Fibroblast of villous mesenchyme (primary cell): ENCODE data around the gene PDHB. TPM values are rescaled to one million over a fixed set of nuclear protein-coding genes. Genes with fewer than 3 reads are reported as not detected.

Source experiments
- DNase-seq: peaks from one replicate; pipeline ENCODE4 v3.0.0-alpha.2; 2010; ENCODE audit warnings: low read depth
- H3K4me3 ChIP-seq: 2 replicates; pipeline ENCODE4 v1.5.1; 2011; ENCODE audit warnings: low read depth, mild to moderate bottlenecking, low read length
- total RNA-seq: library from RNA; depleted of rRNA; stranded (reverse); fragments of >200 nt; gene quantifications from 2 replicates; pipeline ENCODE4 v1.2.3, GENCODE V29; 2012
- TF ChIP-seq, protein P1 (sequence below): IDR thresholded peaks from 2 replicates; pipeline ENCODE4 v1.5.1; 2012; ENCODE audit warnings: low read depth, mild to moderate bottlenecking, low read length; ENCODE audit not compliant: insufficient read depth

The PDHB gene
- total RNA-seq, 1 donor: 114 TPM

DNA sequence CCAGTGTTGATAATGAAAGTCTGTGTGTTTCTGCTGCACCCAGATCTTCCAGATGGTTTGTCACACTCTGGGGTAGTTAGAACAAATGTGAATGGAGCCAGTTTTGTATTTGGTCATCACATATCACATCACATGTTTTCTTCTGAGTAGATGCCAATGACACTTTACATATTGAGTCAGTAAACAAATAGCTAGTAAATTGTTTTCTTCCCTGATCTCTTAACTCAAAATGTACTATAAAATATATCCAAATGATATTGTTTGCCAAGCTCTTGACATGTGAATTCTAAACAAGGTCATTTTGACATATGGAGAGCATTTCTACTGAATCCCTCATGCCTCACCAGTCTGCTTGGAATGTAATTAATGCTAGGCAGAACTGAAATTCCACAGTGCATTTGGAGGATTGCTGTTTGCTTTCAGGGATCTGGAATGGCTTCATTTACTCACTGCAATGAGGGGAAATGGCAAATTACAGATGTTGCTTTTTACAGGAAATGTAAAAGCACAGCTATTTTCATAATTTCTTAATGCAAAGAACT, 45.0 kb downstream of the PDHB start:
- H3K4me3 ChIP-seq: no peak overlapping the region
- TF ChIP-seq, protein P1, sequence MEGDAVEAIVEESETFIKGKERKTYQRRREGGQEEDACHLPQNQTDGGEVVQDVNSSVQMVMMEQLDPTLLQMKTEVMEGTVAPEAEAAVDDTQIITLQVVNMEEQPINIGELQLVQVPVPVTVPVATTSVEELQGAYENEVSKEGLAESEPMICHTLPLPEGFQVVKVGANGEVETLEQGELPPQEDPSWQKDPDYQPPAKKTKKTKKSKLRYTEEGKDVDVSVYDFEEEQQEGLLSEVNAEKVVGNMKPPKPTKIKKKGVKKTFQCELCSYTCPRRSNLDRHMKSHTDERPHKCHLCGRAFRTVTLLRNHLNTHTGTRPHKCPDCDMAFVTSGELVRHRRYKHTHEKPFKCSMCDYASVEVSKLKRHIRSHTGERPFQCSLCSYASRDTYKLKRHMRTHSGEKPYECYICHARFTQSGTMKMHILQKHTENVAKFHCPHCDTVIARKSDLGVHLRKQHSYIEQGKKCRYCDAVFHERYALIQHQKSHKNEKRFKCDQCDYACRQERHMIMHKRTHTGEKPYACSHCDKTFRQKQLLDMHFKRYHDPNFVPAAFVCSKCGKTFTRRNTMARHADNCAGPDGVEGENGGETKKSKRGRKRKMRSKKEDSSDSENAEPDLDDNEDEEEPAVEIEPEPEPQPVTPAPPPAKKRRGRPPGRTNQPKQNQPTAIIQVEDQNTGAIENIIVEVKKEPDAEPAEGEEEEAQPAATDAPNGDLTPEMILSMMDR: no peak
- DNase-seq: peak; percentile 90

DNA sequence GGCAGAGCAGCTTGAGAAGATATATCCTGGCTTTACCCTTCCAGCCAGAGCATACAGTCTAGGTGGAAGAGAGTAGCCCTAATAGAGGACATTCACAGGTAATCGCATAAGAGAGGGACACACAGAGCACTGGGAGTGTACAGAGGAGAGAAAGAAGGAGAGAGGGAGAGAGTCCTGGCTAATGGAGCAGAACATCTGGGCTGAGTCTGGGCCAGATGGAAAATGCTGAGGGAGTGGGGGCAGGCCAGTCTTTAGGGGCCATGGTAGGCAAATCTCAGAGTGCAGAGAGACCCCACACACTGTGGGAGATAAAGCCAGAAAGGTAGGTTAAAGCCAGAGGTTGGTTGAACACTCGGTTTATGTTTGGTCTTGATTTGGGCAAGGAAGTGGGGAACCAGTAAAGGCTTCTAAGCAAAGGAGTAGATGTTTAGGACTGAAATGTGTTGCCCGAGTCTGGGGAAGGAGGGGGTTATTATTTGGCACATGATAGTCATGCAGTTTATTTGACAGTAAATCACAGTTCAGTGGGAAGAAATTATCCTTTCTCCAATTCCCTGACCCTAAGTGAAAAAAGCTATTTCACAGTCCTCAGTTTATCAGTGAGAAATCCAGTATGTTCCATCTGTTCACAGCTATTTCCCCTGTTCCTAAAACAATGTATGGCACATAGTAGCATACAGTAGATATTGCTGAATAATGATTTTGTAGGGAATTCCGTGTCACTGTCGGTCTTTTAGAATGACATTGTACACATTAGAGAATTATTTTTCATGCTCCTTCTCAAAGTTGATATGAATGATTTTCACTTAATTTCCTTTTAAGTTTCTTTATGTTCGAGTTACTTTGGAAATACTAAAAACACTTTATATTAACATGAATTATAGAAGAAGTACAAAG, 45.7 kb downstream of the PDHB start:
- H3K4me3 ChIP-seq: no peak overlapping the region
- TF ChIP-seq, protein P1: no peak
- DNase-seq: peak; percentile 33

DNA sequence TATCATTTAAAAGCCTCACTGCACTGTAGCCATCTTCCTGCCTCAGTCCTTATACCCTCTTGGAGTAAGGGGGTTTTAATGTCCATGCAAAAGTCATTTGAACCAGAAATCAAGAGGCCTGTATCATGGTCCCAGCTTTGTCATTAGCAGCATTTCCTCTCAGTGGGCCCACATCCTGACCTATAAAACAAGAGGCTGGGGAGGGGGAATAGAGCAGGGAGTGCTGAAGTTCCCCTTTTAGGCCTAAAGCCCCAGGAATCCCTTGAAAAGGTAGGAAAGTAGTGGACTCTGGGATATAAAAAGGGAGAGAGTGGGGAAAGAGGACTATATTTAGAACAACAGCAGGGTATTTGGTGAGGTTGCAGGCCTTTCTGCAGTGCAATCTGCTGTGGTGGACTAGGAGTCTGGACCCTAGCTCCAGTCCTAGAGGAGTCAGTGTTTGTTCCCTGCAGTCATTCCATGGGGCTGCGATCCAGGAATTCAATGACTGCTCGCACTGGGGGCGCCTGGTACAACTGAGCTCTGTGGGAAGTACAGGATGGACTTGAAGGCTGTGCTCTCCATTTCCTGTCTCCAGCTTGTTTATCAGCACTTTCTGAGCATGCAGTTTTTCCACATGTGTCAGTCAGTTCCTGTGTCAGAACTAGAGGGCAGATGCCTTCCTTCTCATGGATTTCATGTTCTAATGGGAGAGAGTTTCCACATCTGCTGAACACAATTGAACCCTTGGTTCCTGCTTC, 46.8 kb downstream of the PDHB start:
- TF ChIP-seq, protein P1: no peak

DNA sequence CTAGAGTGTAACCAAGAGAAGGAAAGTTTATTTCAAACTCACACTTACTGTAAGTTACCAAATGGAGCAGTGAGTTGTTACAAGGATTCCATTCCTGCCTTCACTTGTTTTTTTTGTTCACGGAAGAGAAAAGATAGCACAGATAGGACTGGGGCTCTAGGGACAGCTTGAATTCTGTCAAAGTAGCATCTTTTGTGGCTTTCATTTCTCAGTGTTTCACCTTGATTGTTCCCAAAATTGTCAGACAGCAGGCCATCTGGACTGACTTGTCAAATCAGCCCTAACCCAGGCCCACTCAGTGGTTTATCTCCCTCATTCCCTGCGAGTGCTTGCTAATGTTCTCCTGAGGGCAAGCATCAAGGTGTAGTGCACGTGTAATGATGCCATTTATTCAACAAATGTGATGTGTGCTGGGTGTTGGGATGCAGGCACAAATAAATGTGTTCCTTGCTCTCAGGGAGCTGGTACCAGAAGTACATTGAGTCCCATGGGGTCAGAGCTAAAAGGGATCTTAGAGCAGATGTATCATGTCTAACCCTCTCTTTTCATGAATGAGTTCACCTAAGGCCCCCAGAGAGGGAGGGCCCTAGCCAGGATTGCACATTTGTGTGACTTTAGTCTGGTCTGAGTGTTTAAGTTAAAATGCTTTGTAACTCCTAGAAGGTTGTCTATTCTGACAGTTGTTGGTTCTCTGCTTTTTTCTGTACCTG, 49.1 kb downstream of the PDHB start:
- H3K4me3 ChIP-seq: no peak overlapping the region
- peak; percentile 14 for DNase-seq
- TF ChIP-seq, protein P1: no peak

More for the DNA sequence above, 46.8 kb downstream of the PDHB start:
- H3K4me3 ChIP-seq: no peak overlapping the region
- DNase-seq: peak; percentile 91

DNA sequence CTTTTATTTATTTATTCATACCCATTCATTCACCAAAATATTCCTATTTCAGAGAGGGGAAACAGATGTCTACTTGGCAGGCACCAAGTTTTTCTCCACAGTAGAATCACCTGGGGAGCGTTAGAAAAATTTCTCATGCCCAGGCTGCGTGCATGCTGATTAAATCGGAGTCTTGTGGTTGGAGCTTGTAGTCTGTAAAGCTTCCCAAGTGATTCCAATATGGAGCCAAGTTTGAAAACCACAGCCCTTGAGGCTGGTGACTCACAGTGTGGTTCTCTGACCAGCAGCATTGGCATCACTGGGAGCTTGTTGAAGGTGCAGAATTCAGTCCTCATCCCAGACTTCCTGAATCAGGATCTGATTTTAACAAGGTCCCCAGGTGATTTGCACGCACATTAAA, 49.7 kb downstream of the PDHB start:
- DNase-seq: peak; percentile 98
- H3K4me3 ChIP-seq: no peak overlapping the region
- TF ChIP-seq, protein P1: no peak

DNA sequence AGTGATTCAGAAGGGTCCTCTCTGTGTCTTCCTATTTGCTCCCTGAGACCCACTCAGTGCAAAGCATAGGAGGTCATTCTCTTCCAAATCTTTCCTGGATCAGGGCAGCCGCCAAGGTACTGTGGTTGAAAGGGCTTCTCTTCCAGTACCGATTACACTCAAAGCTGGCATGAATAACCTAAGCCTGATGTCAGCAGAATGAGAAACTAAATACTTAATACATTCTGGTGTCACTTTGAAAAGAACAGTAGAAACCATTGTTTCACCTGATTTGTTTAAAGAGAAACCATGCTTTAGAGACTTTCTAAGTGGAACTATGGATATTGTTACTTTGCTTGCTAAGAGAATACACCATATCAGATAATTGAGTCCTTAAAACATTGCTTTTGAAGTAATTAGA, 50.2 kb downstream of the PDHB start:
- TF ChIP-seq, protein P1: no peak
- DNase-seq: peak; percentile 24
- H3K4me3 ChIP-seq: no peak overlapping the region
